Ovary (tissue), 3 donors: ENCODE measurements around the gene NANOS1.

Experiments used
- CTCF ChIP-seq, 3 donors: fragments of 450-650 bp in 2 of 3; fragments of 200-600 bp in 1 of 3; IDR thresholded peaks; one replicate each; pipeline versions ENCODE4 v1.5.1 to v1.8.0; 2016 to 2022; ENCODE audit warnings: antibody characterized with exemption in 3 of 3, mild to moderate bottlenecking in 1 of 3
- EP300 ChIP-seq: sonication (generic); formaldehyde crosslinking; IDR thresholded peaks from one replicate; pipeline ENCODE4 v1.6.1; 2017; ENCODE audit warnings: antibody characterized with exemption
- POLR2A ChIP-seq: fragments of 450-650 bp; IDR thresholded peaks from one replicate; pipeline ENCODE4 v1.6.1; 2017; ENCODE audit warnings: antibody characterized with exemption, mild to moderate bottlenecking, moderate library complexity
- donor health status: DM: no; HTN: no; CAD: no.

- TF ChIP-seq POLR2A (no peak), CTCF (IDR thresholded peaks at IDR 0.05) (no peak), EP300 (no peak)
Observed at GRCh38 chr10:119024882-119025281, 4.6 kb upstream of the NANOS1 start.
